ENCODE measurements around the gene ASPSCR1.

Gene ASPSCR1

GRCh38 chr17:81931189-81931556, 46.3 kb upstream of the ASPSCR1 start:
- no peak overlapping the region for H3K4me3 ChIP-seq
- no peak for DNase-seq (ENCODE audit: low spot score)
- TF ChIP-seq CTCF (IDR thresholded peaks at IDR 0.05) = no peak
- H3K27ac ChIP-seq = no peak overlapping the region

GRCh38 chr17:81931557-81932332, 45.7 kb upstream of the ASPSCR1 start:
- Histone ChIP-seq H3K27ac (no peak overlapping the region), H3K4me3 (no peak overlapping the region)
- no peak for TF ChIP-seq CTCF (IDR thresholded peaks at IDR 0.05)
- DNase-seq (ENCODE audit: low spot score) = no peak

- no peak for DNase-seq (ENCODE audit: low spot score)
- TF ChIP-seq CTCF (IDR thresholded peaks at IDR 0.05) = no peak
- Histone ChIP-seq H3K4me3 (no peak overlapping the region), H3K27ac (no peak overlapping the region)
These were observed 45.0 kb upstream of the ASPSCR1 start for GRCh38 chr17:81932333-81932983.

- H3K4me3 ChIP-seq = no peak overlapping the region
- H3K27ac ChIP-seq = no peak overlapping the region
- no peak for DNase-seq (ENCODE audit: low spot score)
- TF ChIP-seq CTCF (IDR thresholded peaks at IDR 0.05) = no peak
These were observed 44.2 kb upstream of the ASPSCR1 start for GRCh38 chr17:81933178-81933699.

GRCh38 chr17:81934098-81934757, 43.2 kb upstream of the ASPSCR1 start:
- TF ChIP-seq CTCF (IDR thresholded peaks at IDR 0.05) = no peak
- DNase-seq (ENCODE audit: low spot score) = no peak
- Histone ChIP-seq H3K27ac (no peak overlapping the region), H3K4me3 (no peak overlapping the region)

- DNase-seq (ENCODE audit: low spot score) = no peak
- TF ChIP-seq CTCF (IDR thresholded peaks at IDR 0.05) = no peak
- no peak overlapping the region for H3K27ac ChIP-seq
- H3K4me3 ChIP-seq = no peak overlapping the region
These were observed 42.4 kb upstream of the ASPSCR1 start for GRCh38 chr17:81934850-81935708.
